ENCODE measurements around the gene HSPBP1.

HSPBP1 gene

GRCh38 chr19:55304279-55304978 lies 24.5 kb upstream of the HSPBP1 start:
- DNase-seq: peak; percentile 14 to 29

GRCh38 chr19:55303477-55303876 lies 23.6 kb upstream of the HSPBP1 start:
- no peak for DNase-seq

- no peak for DNase-seq
These were observed 22.4 kb upstream of the HSPBP1 start for GRCh38 chr19:55302318-55302703.

GRCh38 chr19:55301459-55302317 lies 21.8 kb upstream of the HSPBP1 start:
- peak; percentile 66 to 70 for DNase-seq

- DNase-seq: no peak
These were observed 21.1 kb upstream of the HSPBP1 start for GRCh38 chr19:55300886-55301458.

- DNase-seq: no peak
These were observed 20.1 kb upstream of the HSPBP1 start for GRCh38 chr19:55299991-55300390.

- no peak for DNase-seq
These were observed 17.4 kb upstream of the HSPBP1 start for GRCh38 chr19:55297267-55297666.

- DNase-seq: no peak
These were observed 9.3 kb upstream of the HSPBP1 start for GRCh38 chr19:55289117-55289796.

- no peak for DNase-seq
These were observed 7.6 kb upstream of the HSPBP1 start for GRCh38 chr19:55287361-55288079.

- DNase-seq: no peak
These were observed 5.5 kb upstream of the HSPBP1 start for GRCh38 chr19:55285229-55285890.

GRCh38 chr19:55284405-55285058 lies 4.6 kb upstream of the HSPBP1 start:
- no peak for DNase-seq

- peak; percentile 35 to 54 for DNase-seq
These were observed 3.9 kb upstream of the HSPBP1 start, which contains the start of gene BRSK1 for GRCh38 chr19:55283548-55284377. BRSK1 (plus strand) TSS chr19:55283997; CDS start chr19:55284443, 446 bp downstream.

GRCh38 chr19:55279340-55279739 lies 570 bp downstream of the HSPBP1 start:
- DNase-seq: no peak

- DNase-seq: no peak
These were observed 1.3 kb downstream of the HSPBP1 start for GRCh38 chr19:55278391-55279135.

- DNase-seq: no peak
These were observed 2.4 kb downstream of the HSPBP1 start for GRCh38 chr19:55277494-55277893.

GRCh38 chr19:55276720-55277430 lies 3.0 kb downstream of the HSPBP1 start:
- no peak for DNase-seq

GRCh38 chr19:55275851-55276719 lies 3.8 kb downstream of the HSPBP1 start:
- DNase-seq: no peak

Data from SHP77 (cell line).